ENCODE results near the gene DDIT3. TPM values are rescaled to one million over a fixed set of nuclear protein-coding genes. Genes with fewer than 3 reads are reported as not detected.

DDIT3 gene
- total RNA-seq, 1 experiment from 2014 or later = 61.9 TPM

DNA sequence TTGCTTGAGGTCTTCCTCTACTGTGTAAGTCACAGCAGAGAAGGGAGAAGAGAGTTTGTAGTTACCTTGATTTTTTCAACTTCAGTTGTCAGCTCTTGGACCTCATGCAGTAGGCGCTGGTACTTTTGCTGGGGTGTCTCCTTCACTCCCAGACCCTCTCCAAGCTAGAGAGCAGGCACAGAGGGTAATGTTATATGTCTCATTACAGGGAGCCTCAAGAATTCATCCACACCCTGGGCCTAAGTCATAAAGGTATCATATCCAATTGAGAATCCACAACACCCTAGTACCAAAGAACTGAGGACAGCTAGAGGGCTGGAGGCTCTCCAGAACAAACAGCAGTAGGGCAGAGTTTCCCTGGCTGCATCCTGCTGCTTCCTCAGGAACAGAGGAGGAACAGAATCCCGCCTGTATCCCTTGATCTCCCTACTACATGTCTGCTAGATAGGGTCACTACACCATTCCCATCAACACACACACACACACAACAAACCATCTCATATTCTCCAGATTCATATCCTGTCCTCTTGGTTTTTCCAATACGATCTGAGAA, 14.8 kb upstream of the DDIT3 start:
- TF ChIP-seq EZH2 (IDR thresholded peaks at IDR 0.05; ENCODE audit: borderline replicate concordance, low read depth, low read length, poor library complexity, severe bottlenecking) = no peak
- TF ChIP-seq, protein P1, sequence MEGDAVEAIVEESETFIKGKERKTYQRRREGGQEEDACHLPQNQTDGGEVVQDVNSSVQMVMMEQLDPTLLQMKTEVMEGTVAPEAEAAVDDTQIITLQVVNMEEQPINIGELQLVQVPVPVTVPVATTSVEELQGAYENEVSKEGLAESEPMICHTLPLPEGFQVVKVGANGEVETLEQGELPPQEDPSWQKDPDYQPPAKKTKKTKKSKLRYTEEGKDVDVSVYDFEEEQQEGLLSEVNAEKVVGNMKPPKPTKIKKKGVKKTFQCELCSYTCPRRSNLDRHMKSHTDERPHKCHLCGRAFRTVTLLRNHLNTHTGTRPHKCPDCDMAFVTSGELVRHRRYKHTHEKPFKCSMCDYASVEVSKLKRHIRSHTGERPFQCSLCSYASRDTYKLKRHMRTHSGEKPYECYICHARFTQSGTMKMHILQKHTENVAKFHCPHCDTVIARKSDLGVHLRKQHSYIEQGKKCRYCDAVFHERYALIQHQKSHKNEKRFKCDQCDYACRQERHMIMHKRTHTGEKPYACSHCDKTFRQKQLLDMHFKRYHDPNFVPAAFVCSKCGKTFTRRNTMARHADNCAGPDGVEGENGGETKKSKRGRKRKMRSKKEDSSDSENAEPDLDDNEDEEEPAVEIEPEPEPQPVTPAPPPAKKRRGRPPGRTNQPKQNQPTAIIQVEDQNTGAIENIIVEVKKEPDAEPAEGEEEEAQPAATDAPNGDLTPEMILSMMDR (conservative IDR thresholded peaks at IDR 0.05; ENCODE audit: low read depth, low read length) = no peak
- no TSS peak for BruUV-seq (replicated peaks)
- Histone ChIP-seq H3K4me3 (ENCODE audit: low read depth, low read length, poor library complexity, severe bottlenecking) (no peak overlapping the region), H3K9me3 (ENCODE audit: low read depth, low read length, poor library complexity, severe bottlenecking) (no peaks in the 10 kb centered on the region), H3K27me3 (replicated peaks; ENCODE audit: insufficient read depth, low read depth, low read length, poor library complexity) (no peaks in the 10 kb centered on the region), H3K4me1 (ENCODE audit: insufficient read depth, low read length, poor library complexity, severe bottlenecking) (no peaks in the 10 kb centered on the region), H3K27ac (ENCODE audit: low read depth, low read length, poor library complexity, severe bottlenecking) (no peak overlapping the region), H3K36me3 (ENCODE audit: insufficient read depth, low read length, poor library complexity, severe bottlenecking) (peaks cover 54% of the 10 kb centered on the region)
- ChIA-PET CTCF (no interaction called here), POLR2A (ENCODE audit: low non-redundant PET) (no interaction called here)
- intact Hi-C loops (cut with micrococcal nuclease; ENCODE audit: unreplicated experiment) = no loop called here
- no peak for DNase-seq (ENCODE audit: low spot score)

DNA sequence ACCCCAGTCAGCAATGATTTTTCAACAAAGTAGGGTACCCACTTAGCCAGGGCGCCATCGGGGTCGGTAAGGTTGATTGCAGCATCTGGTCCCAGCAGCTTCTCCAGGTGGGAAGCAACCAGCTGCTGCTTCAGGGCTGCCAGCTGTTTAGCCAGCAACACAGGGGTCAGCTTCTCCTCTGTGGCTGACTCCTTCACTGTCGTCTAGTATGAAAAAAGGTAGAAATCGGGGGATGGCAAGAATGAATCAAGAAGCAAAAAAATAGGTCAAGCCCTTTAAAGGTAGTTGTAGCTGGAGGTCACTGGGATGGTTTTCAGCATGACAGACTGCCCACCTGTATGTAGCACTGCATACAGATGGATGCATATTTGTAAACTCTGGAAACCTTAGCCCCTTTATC, 13.9 kb upstream of the DDIT3 start:
- CTCF ChIA-PET = no interaction called here

DNA sequence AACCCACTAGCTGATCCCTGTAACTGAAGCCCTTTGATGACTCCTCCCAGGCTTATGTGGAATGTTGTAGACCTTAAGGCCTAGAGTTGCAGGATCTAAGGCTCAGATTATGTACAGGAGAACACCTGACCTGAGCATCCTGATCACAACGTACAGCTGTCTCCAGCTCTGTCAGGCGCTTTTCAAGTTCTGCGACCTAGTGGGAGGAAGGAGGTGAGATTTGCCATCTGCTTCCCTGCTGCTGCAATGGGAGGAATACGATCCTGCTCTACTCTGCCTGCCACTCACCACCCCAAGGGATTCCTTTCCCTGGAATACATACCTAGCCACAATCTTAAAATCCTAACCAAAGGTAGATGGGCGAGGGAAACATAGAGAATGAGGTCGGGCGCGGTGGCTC, 12.8 kb upstream of the DDIT3 start:
- BruUV-seq (replicated peaks) = no TSS peak
- CTCF ChIA-PET = no interaction called here
- intact Hi-C loops (cut with micrococcal nuclease; ENCODE audit: unreplicated experiment) = no loop called here

More for the DNA sequence above, 13.9 kb upstream of the DDIT3 start:
- intact Hi-C loops (cut with micrococcal nuclease; ENCODE audit: unreplicated experiment) = no loop called here
- no peaks in the 10 kb centered on the region for H3K27me3 ChIP-seq (replicated peaks; ENCODE audit: insufficient read depth, low read depth, low read length, poor library complexity)
- H3K4me1 ChIP-seq (ENCODE audit: insufficient read depth, low read length, poor library complexity, severe bottlenecking) = no peaks in the 10 kb centered on the region
- H3K9me3 ChIP-seq (ENCODE audit: low read depth, low read length, poor library complexity, severe bottlenecking) = no peaks in the 10 kb centered on the region
- DNase-seq (ENCODE audit: low spot score) = no peak
- no peak overlapping the region for H3K27ac ChIP-seq (ENCODE audit: low read depth, low read length, poor library complexity, severe bottlenecking)
- H3K36me3 ChIP-seq (ENCODE audit: insufficient read depth, low read length, poor library complexity, severe bottlenecking) = peaks cover 61% of the 10 kb centered on the region
- no TSS peak for BruUV-seq (replicated peaks)
- POLR2A ChIA-PET (ENCODE audit: low non-redundant PET) = no interaction called here
- no peak overlapping the region for H3K4me3 ChIP-seq (ENCODE audit: low read depth, low read length, poor library complexity, severe bottlenecking)
- no peak for TF ChIP-seq EZH2 (IDR thresholded peaks at IDR 0.05; ENCODE audit: borderline replicate concordance, low read depth, low read length, poor library complexity, severe bottlenecking)
- TF ChIP-seq, protein P1 (conservative IDR thresholded peaks at IDR 0.05; ENCODE audit: low read depth, low read length) = no peak

More for the DNA sequence above, 12.8 kb upstream of the DDIT3 start:
- Histone ChIP-seq H3K27ac (ENCODE audit: low read depth, low read length, poor library complexity, severe bottlenecking) (no peak overlapping the region), H3K4me1 (ENCODE audit: insufficient read depth, low read length, poor library complexity, severe bottlenecking) (no peaks in the 10 kb centered on the region), H3K4me3 (ENCODE audit: low read depth, low read length, poor library complexity, severe bottlenecking) (no peak overlapping the region), H3K36me3 (ENCODE audit: insufficient read depth, low read length, poor library complexity, severe bottlenecking) (peaks cover 66% of the 10 kb centered on the region), H3K27me3 (replicated peaks; ENCODE audit: insufficient read depth, low read depth, low read length, poor library complexity) (no peaks in the 10 kb centered on the region), H3K9me3 (ENCODE audit: low read depth, low read length, poor library complexity, severe bottlenecking) (no peaks in the 10 kb centered on the region)
- TF ChIP-seq, protein P1 (conservative IDR thresholded peaks at IDR 0.05; ENCODE audit: low read depth, low read length) = no peak
- no peak for TF ChIP-seq EZH2 (IDR thresholded peaks at IDR 0.05; ENCODE audit: borderline replicate concordance, low read depth, low read length, poor library complexity, severe bottlenecking)
- no peak for DNase-seq (ENCODE audit: low spot score)
- POLR2A ChIA-PET (ENCODE audit: low non-redundant PET) = no interaction called here
